Measurements from ENCODE around the gene ZNF732. TPM values are rescaled to one million over a fixed set of nuclear protein-coding genes. Genes with fewer than 3 reads are reported as not detected.

Gene ZNF732
- total and polyA plus RNA-seq, 2 of the 8 experiments (the other 6 are each of a cell fraction or from before 2014, with no cell fraction given) = 1.9 to 35.7 TPM

- H2BK120ac ChIP-seq (replicated peaks; ENCODE audit: low read depth, low read length) = no peak overlapping the region
- peaks cover 2 to 15% of the 10 kb centered on the region in 2 experiments for H4K20me1 ChIP-seq (replicated peaks in 1 of 2; ENCODE audit: control insufficient read depth in 1 of 2, insufficient read depth in 2 of 2, low read length in 2 of 2)
- ChIA-PET CTCF (ENCODE audit: partially characterized antibody) (no interaction called here), POLR2A (ENCODE audit: partially characterized antibody) (interaction anchor here (0.6 to 2.7 kb wide), 16 partner anchors 11 to 239 kb away, joined by 3 to 18 read pairs (median 3); partner anchors contain the start of gene ZNF732)
- H4K8ac ChIP-seq (ENCODE audit: extremely low read depth, insufficient read depth, low read length) = peak overlapping the region; percentile 80
- TF ChIP-seq GABPA (IDR thresholded peaks at IDR 0.05; ENCODE audit: borderline replicate concordance, insufficient read depth, low read length) (no peak), HDAC2 (IDR thresholded peaks at IDR 0.05; ENCODE audit: borderline replicate concordance in 1 of 2, low read depth in 2 of 2, low read length in 2 of 2) (no peak), PHF8 (conservative IDR thresholded peaks at IDR 0.05; ENCODE audit: low read depth, low read length) (peak; percentile 81), KDM4A (IDR thresholded peaks at IDR 0.05; ENCODE audit: low read depth, low read length, severe bottlenecking) (peak; percentile 69), ASH2L (IDR thresholded peaks at IDR 0.05; ENCODE audit: low read length) (peak; percentile 38), POLR2A (IDR thresholded peaks at IDR 0.05; ENCODE audit: control extremely low read depth in 1 of 2, low read depth in 2 of 2, low read length in 2 of 2) (peak in 1 of 2 experiments; percentile 45; a peak in 1 of 3 replicates), YY1 (IDR thresholded peaks at IDR 0.05; ENCODE audit: low read depth, low read length) (peak; percentile 73)
- H2BK5ac ChIP-seq (ENCODE audit: low read depth, low read length) = no peak overlapping the region; the same call in 1 of the 2 replicates
- peaks cover 0 to 11% (median 6%) of the 10 kb centered on the region in 4 experiments; a peak in 5 of 7 replicates for H3K27me3 ChIP-seq (replicated peaks in 1 of 4; ENCODE audit: control insufficient read depth in 3 of 4, extremely low read depth in 1 of 4, insufficient read depth in 3 of 4, low read length in 3 of 4)
- no peak overlapping the region for H2AK5ac ChIP-seq (ENCODE audit: low read depth, low read length)
- H3K56ac ChIP-seq (replicated peaks; ENCODE audit: insufficient read length, low read depth, low read length) = peak overlapping the region; percentile 30
- no peak overlapping the region for H2AFZ ChIP-seq (ENCODE audit: low read length)
- H3K36me3 ChIP-seq (ENCODE audit: control insufficient read depth in 2 of 4, insufficient read depth in 4 of 4, low read length in 3 of 4) = peaks cover 0 to 3% (median 0%) of the 10 kb centered on the region in 4 experiments; a peak in 2 of 8 replicates
- DNase-seq (ENCODE audit: low read depth in 1 of 2, low spot score in 2 of 2) = peak in 1 of 2 experiments; percentile 50
- H3K27ac ChIP-seq (ENCODE audit: low read depth, low read length) = peak overlapping the region; percentile 88
- WGBS, 2 experiments (ENCODE audit: extremely low coverage in 1 of 2, insufficient coverage in 1 of 2, insufficient read length in 1 of 2, insufficient replicate concordance in 2 of 2, low coverage in 1 of 2, low lambda C conversion rate in 2 of 2, missing lambda C conversion rate in 1 of 2) = 2% methylated on average over 39 of the region's 52 CpGs; no CpG with 5 or more reads in 1 of the 2 experiments
- peak overlapping the region; percentile 81 to 89 for H3K4me2 ChIP-seq (ENCODE audit: insufficient read depth in 1 of 2, low read depth in 2 of 2, low read length in 2 of 2)
- peaks cover 15 to 54% of the 10 kb centered on the region in 2 experiments for H3K79me2 ChIP-seq (ENCODE audit: control insufficient read depth in 1 of 2, insufficient read depth in 2 of 2, low read length in 2 of 2)
- no peak overlapping the region for H3K23ac ChIP-seq (ENCODE audit: insufficient read length)
- H3K4me3 ChIP-seq (ENCODE audit: extremely low read depth in 1 of 4, insufficient read depth in 2 of 4, low read depth in 3 of 4, low read length in 4 of 4) = peak overlapping the region; percentile 85 to 99 (median 92)
- no peak for FAIRE-seq
- no peaks in the 10 kb centered on the region for H3K9me3 ChIP-seq (ENCODE audit: insufficient read depth in 2 of 2, low read depth in 1 of 2, low read length in 1 of 2)
- no peak overlapping the region for H2BK20ac ChIP-seq (ENCODE audit: low read length)
- H4K91ac ChIP-seq (replicated peaks; ENCODE audit: insufficient read length, low read length) = no peak overlapping the region
- no peak overlapping the region for H2BK15ac ChIP-seq (ENCODE audit: low read length)
- peaks cover 2 to 11% (median 4%) of the 10 kb centered on the region in 4 experiments; a peak in 6 of 7 replicates for H3K4me1 ChIP-seq (replicated peaks in 1 of 4; ENCODE audit: control insufficient read depth in 3 of 4, insufficient read depth in 4 of 4, low read length in 3 of 4)
- peak overlapping the region; percentile 40; the same call in 1 of the 2 replicates for H2BK12ac ChIP-seq (ENCODE audit: low read depth, low read length)
- H4K5ac ChIP-seq (ENCODE audit: insufficient read length, low read depth, low read length) = peak overlapping the region; percentile 96
- H3K18ac ChIP-seq (ENCODE audit: extremely low read depth, low read length) = peak overlapping the region; percentile 60
- H3K23me2 ChIP-seq (ENCODE audit: low read depth, low read length) = peaks cover 13% of the 10 kb centered on the region
- no peak overlapping the region for H3K4ac ChIP-seq (replicated peaks; ENCODE audit: insufficient read length, low read depth, low read length)
- peaks cover 22% of the 10 kb centered on the region for H3K79me1 ChIP-seq (ENCODE audit: low read depth, low read length)
- peak overlapping the region; percentile 84 to 95 (median 90) for H3K9ac ChIP-seq (replicated peaks in 1 of 4; ENCODE audit: extremely low read depth in 1 of 4, low read depth in 3 of 4, low read length in 3 of 4)
- H3K14ac ChIP-seq (ENCODE audit: insufficient read length) = no peak overlapping the region
Measured at GRCh38 chr4:337932-338758, 32.9 kb upstream of the ZNF732 start.

All from H1 (cell line).